Prostate gland (tissue), 2 donors: Measurements from ENCODE around the gene PRKACB. TPM values are rescaled to one million over a fixed set of nuclear protein-coding genes. Genes with fewer than 3 reads are reported as not detected.

ENCODE experiments used
- DNase-seq: peaks from one replicate; pipeline ENCODE4 v3.0.0-alpha.2; 2019; ENCODE audit warnings: low spot score
- H3K27ac ChIP-seq, 2 donors: fragments of 200-600 bp; sonication (generic); 2 replicates each; pipeline ENCODE4 v1.5.1; 2017 to 2019
- H3K27me3 ChIP-seq: fragments of 200-600 bp; sonication (generic); replicated peaks from 2 replicates; pipeline ENCODE4 v1.5.1; 2019; ENCODE audit not compliant: insufficient read depth
- H3K36me3 ChIP-seq, 2 donors: fragments of 200-600 bp; sonication (generic); 1 replicate in 1 of 2; 2 replicates in 1 of 2; pipeline versions ENCODE4 v1.5.1 to v1.8.1; 2017 to 2019
- H3K4me1 ChIP-seq: fragments of 200-600 bp; sonication (generic); replicated peaks from 2 replicates; pipeline ENCODE4 v1.5.1; 2019
- H3K4me3 ChIP-seq, 2 donors: fragments of 200-600 bp; sonication (generic); 2 replicates each; pipeline ENCODE4 v1.5.1; 2017 to 2019
- H3K9me3 ChIP-seq: fragments of 200-600 bp; sonication (generic); 2 replicates; pipeline ENCODE4 v1.5.1; 2017
- CTCF ChIP-seq, 4 experiments: fragments of 200-600 bp in 2 of 4; fragments of 450-650 bp in 2 of 4; sonication (generic) in 2 of 4; IDR thresholded peaks; 1 replicate in 3 of 4; 2 replicates in 1 of 4; pipeline ENCODE4 v1.5.1; 2016 to 2019; ENCODE audit warnings: antibody characterized with exemption in 4 of 4, mild to moderate bottlenecking in 2 of 4, moderate library complexity in 2 of 4
- POLR2A ChIP-seq: fragments of 450-650 bp; IDR thresholded peaks from one replicate; pipeline ENCODE4 v1.6.1; 2016; ENCODE audit warnings: antibody characterized with exemption, mild to moderate bottlenecking
- POLR2AphosphoS5 ChIP-seq: sonication (generic); formaldehyde crosslinking; IDR thresholded peaks from one replicate; pipeline ENCODE4 v1.6.1; 2017; ENCODE audit warnings: antibody characterized with exemption
- WGBS: methylation state at CpG from one replicate; pipeline ENCODE4 v1.1.5; 2018; 5-methylcytosine and 5-hydroxymethylcytosine counted together
- intact Hi-C: fragments of 100-400 bp; cut with DNase I; formaldehyde crosslinking; loops from one replicate; pipeline ENCODE4 v1.14.2; 2022
- total RNA-seq, 2 donors: library from RNA; depleted of rRNA; stranded (reverse); fragments of >200 nt; gene quantifications; one replicate each; pipeline ENCODE4 v1.1.0, GENCODE V29; 2016

PRKACB gene
- total RNA-seq, 2 donors from 2014 or later = 24.7 to 29.3 TPM

GRCh38 chr1:84267476-84267875 is 123.4 kb downstream of the PRKACB start:
- no peaks in the 10 kb centered on the region for H3K4me1 ChIP-seq
- no peak overlapping the region for H3K4me3 ChIP-seq
- no peak overlapping the region for H3K27ac ChIP-seq
- H3K9me3 ChIP-seq = no peaks in the 10 kb centered on the region
- intact Hi-C loops = no loop called here
- no peak for TF ChIP-seq POLR2AphosphoS5
- TF ChIP-seq CTCF (IDR thresholded peaks at IDR 0.05) = no peak
- no peak for TF ChIP-seq POLR2A
- no peaks in the 10 kb centered on the region for H3K36me3 ChIP-seq
- DNase-seq = no peak
- no peaks in the 10 kb centered on the region for H3K27me3 ChIP-seq

- 60% methylated on average over 1 of the region's 1 CpG for WGBS
- DNase-seq = no peak
- no peaks in the 10 kb centered on the region for H3K4me1 ChIP-seq
- TF ChIP-seq POLR2AphosphoS5 (no peak), POLR2A (no peak), CTCF (IDR thresholded peaks at IDR 0.05) (no peak)
- H3K4me3 ChIP-seq = no peak overlapping the region
- no peaks in the 10 kb centered on the region for H3K27me3 ChIP-seq
- no peaks in the 10 kb centered on the region for H3K36me3 ChIP-seq
- no peak overlapping the region for H3K27ac ChIP-seq
- intact Hi-C loops = no loop called here
- H3K9me3 ChIP-seq = no peaks in the 10 kb centered on the region
Measured at GRCh38 chr1:84268346-84268745, 124.3 kb downstream of the PRKACB start.

GRCh38 chr1:84269306-84269705 is 125.2 kb downstream of the PRKACB start:
- Histone ChIP-seq H3K9me3 (no peaks in the 10 kb centered on the region), H3K36me3 (no peaks in the 10 kb centered on the region), H3K4me1 (no peaks in the 10 kb centered on the region), H3K4me3 (no peak overlapping the region), H3K27ac (no peak overlapping the region), H3K27me3 (no peaks in the 10 kb centered on the region)
- no peak for DNase-seq
- TF ChIP-seq POLR2A = no peak
- TF ChIP-seq CTCF (IDR thresholded peaks at IDR 0.05) = no peak
- no peak for TF ChIP-seq POLR2AphosphoS5
- intact Hi-C loops = no loop called here
- 90% methylated on average over 2 of the region's 2 CpGs for WGBS

- no peak for DNase-seq
- WGBS = 25% methylated on average over 6 of the region's 6 CpGs
- no peaks in the 10 kb centered on the region for H3K4me1 ChIP-seq
- TF ChIP-seq CTCF (IDR thresholded peaks at IDR 0.05) (no peak), POLR2AphosphoS5 (no peak), POLR2A (no peak)
- H3K4me3 ChIP-seq = no peak overlapping the region
- no peaks in the 10 kb centered on the region for H3K27me3 ChIP-seq
- intact Hi-C loops = no loop called here
- H3K27ac ChIP-seq = no peak overlapping the region
- H3K36me3 ChIP-seq = no peaks in the 10 kb centered on the region
- no peaks in the 10 kb centered on the region for H3K9me3 ChIP-seq
Measured at GRCh38 chr1:84271441-84272151, 127.5 kb downstream of the PRKACB start.

GRCh38 chr1:84272401-84272800 is 128.3 kb downstream of the PRKACB start:
- Histone ChIP-seq H3K9me3 (no peaks in the 10 kb centered on the region), H3K4me3 (no peak overlapping the region), H3K36me3 (no peaks in the 10 kb centered on the region), H3K4me1 (no peaks in the 10 kb centered on the region), H3K27me3 (no peaks in the 10 kb centered on the region), H3K27ac (no peak overlapping the region)
- intact Hi-C loops = no loop called here
- 33% methylated on average over 1 of the region's 1 CpG for WGBS
- peak; percentile 72 for DNase-seq
- TF ChIP-seq POLR2A (no peak), POLR2AphosphoS5 (peak; percentile 54)
